ENCODE measurements around the gene PLCL1. TPM values are rescaled to one million over a fixed set of nuclear protein-coding genes. Genes with fewer than 3 reads are reported as not detected.
A peak's percentile ranks its signal among the peaks of the same experiment; 100 is the strongest.
"Not testable (repeated sequence)": the region's sequence is repeated elsewhere in the genome, so short reads cannot be mapped to it uniquely, and the experiment has no call there.

PLCL1 gene
- total RNA-seq, 2 donors from 2014 or later: 24.9 to 27.2 TPM

- peak overlapping the region; percentile 79 for H3K4me3 Mint-ChIP-seq
- H3K9me3 ChIP-seq (ENCODE audit: control insufficient read depth, low read length, poor library complexity, severe bottlenecking): no peaks in the 10 kb centered on the region
- DNase-seq (no peak), ATAC-seq (peak; percentile 92)
- peaks cover 2% of the 10 kb centered on the region for H3K36me3 Mint-ChIP-seq (ENCODE audit: low read depth)
- H3K27me3 Mint-ChIP-seq: no peaks in the 10 kb centered on the region
- peaks cover 21% of the 10 kb centered on the region for H3K4me1 Mint-ChIP-seq
- H3K27ac Mint-ChIP-seq: peak overlapping the region; percentile 94
These were observed 200.8 kb downstream of the PLCL1 start for GRCh38 chr2:198004921-198005829.

- H3K27me3 Mint-ChIP-seq: no peaks in the 10 kb centered on the region
- ATAC-seq (no peak), DNase-seq (no peak)
- no peaks in the 10 kb centered on the region for H3K9me3 ChIP-seq (ENCODE audit: control insufficient read depth, low read length, poor library complexity, severe bottlenecking)
- no peak overlapping the region for H3K4me3 Mint-ChIP-seq
- H3K36me3 Mint-ChIP-seq (ENCODE audit: low read depth): peaks cover 2% of the 10 kb centered on the region
- peaks cover 19% of the 10 kb centered on the region for H3K4me1 Mint-ChIP-seq
- H3K27ac Mint-ChIP-seq: peak overlapping the region; percentile 94
These were observed 202.3 kb downstream of the PLCL1 start for GRCh38 chr2:198006733-198007132.

- Mint-ChIP-seq H3K4me1 (peaks cover 19% of the 10 kb centered on the region), H3K27me3 (no peaks in the 10 kb centered on the region), H3K27ac (no peak overlapping the region), H3K4me3 (no peak overlapping the region), H3K36me3 (ENCODE audit: low read depth) (no peaks in the 10 kb centered on the region)
- no peak for DNase-seq
- no peaks in the 10 kb centered on the region for H3K9me3 ChIP-seq (ENCODE audit: control insufficient read depth, low read length, poor library complexity, severe bottlenecking)
- ATAC-seq: no peak
These were observed 203.8 kb downstream of the PLCL1 start for GRCh38 chr2:198008230-198008629.

GRCh38 chr2:198012025-198012424, 207.6 kb downstream of the PLCL1 start:
- Mint-ChIP-seq H3K27me3 (no peaks in the 10 kb centered on the region), H3K27ac (no peak overlapping the region), H3K4me1 (peaks cover 7% of the 10 kb centered on the region), H3K36me3 (ENCODE audit: low read depth) (no peaks in the 10 kb centered on the region), H3K4me3 (no peak overlapping the region)
- ATAC-seq (no peak), DNase-seq (no peak)
- H3K9me3 ChIP-seq (ENCODE audit: control insufficient read depth, low read length, poor library complexity, severe bottlenecking): no peaks in the 10 kb centered on the region

GRCh38 chr2:198016243-198016642, 211.8 kb downstream of the PLCL1 start:
- H3K9me3 ChIP-seq (ENCODE audit: control insufficient read depth, low read length, poor library complexity, severe bottlenecking): no peaks in the 10 kb centered on the region
- ATAC-seq (no peak), DNase-seq (no peak)
- Mint-ChIP-seq H3K4me3 (no peak overlapping the region), H3K27me3 (no peaks in the 10 kb centered on the region), H3K36me3 (ENCODE audit: low read depth) (peaks cover 3% of the 10 kb centered on the region), H3K4me1 (peaks cover 4% of the 10 kb centered on the region), H3K27ac (peak overlapping the region; percentile 22)

- DNase-seq (no peak), ATAC-seq (no peak)
- H3K4me3 Mint-ChIP-seq: no peak overlapping the region
- peaks cover 4% of the 10 kb centered on the region for H3K4me1 Mint-ChIP-seq
- no peak overlapping the region for H3K27ac Mint-ChIP-seq
- H3K36me3 Mint-ChIP-seq (ENCODE audit: low read depth): peaks cover 3% of the 10 kb centered on the region
- no peaks in the 10 kb centered on the region for H3K9me3 ChIP-seq (ENCODE audit: control insufficient read depth, low read length, poor library complexity, severe bottlenecking)
- H3K27me3 Mint-ChIP-seq: no peaks in the 10 kb centered on the region
These were observed 212.7 kb downstream of the PLCL1 start for GRCh38 chr2:198017068-198017467.

- DNase-seq (no peak), ATAC-seq (no peak)
- no peak overlapping the region for H3K27ac Mint-ChIP-seq
- H3K9me3 ChIP-seq (ENCODE audit: control insufficient read depth, low read length, poor library complexity, severe bottlenecking): no peaks in the 10 kb centered on the region
- H3K36me3 Mint-ChIP-seq (ENCODE audit: low read depth): no peaks in the 10 kb centered on the region
- peaks cover 9% of the 10 kb centered on the region for H3K4me1 Mint-ChIP-seq
- no peak overlapping the region for H3K4me3 Mint-ChIP-seq
- H3K27me3 Mint-ChIP-seq: no peaks in the 10 kb centered on the region
These were observed 224.6 kb downstream of the PLCL1 start for GRCh38 chr2:198028955-198029354.

GRCh38 chr2:198029576-198029975, 225.2 kb downstream of the PLCL1 start:
- peak overlapping the region; percentile 14 for H3K27ac Mint-ChIP-seq
- not testable (repeated sequence) for H3K9me3 ChIP-seq (ENCODE audit: control insufficient read depth, low read length, poor library complexity, severe bottlenecking); H3K4me1 Mint-ChIP-seq; H3K36me3 Mint-ChIP-seq (ENCODE audit: low read depth); H3K4me3 Mint-ChIP-seq; DNase-seq; ATAC-seq; H3K27me3 Mint-ChIP-seq

- ATAC-seq: no peak
- peaks cover 6% of the 10 kb centered on the region for H3K4me1 Mint-ChIP-seq
- DNase-seq: no peak
- no peak overlapping the region for H3K27ac Mint-ChIP-seq
- H3K27me3 Mint-ChIP-seq: no peaks in the 10 kb centered on the region
- H3K9me3 ChIP-seq (ENCODE audit: control insufficient read depth, low read length, poor library complexity, severe bottlenecking): no peaks in the 10 kb centered on the region
- no peak overlapping the region for H3K4me3 Mint-ChIP-seq
- H3K36me3 Mint-ChIP-seq (ENCODE audit: low read depth): no peaks in the 10 kb centered on the region
These were observed 229.2 kb downstream of the PLCL1 start for GRCh38 chr2:198033626-198034025.

GRCh38 chr2:198036029-198036879, 231.9 kb downstream of the PLCL1 start:
- H3K4me3 Mint-ChIP-seq: no peak overlapping the region
- H3K36me3 Mint-ChIP-seq (ENCODE audit: low read depth): no peaks in the 10 kb centered on the region
- no peak overlapping the region for H3K27ac Mint-ChIP-seq

GRCh38 chr2:198040835-198041234, 236.4 kb downstream of the PLCL1 start:
- no peak overlapping the region for H3K27ac Mint-ChIP-seq
- H3K27me3 Mint-ChIP-seq: no peaks in the 10 kb centered on the region
- H3K9me3 ChIP-seq (ENCODE audit: control insufficient read depth, low read length, poor library complexity, severe bottlenecking): no peaks in the 10 kb centered on the region
- ATAC-seq (no peak), DNase-seq (no peak)
- H3K36me3 Mint-ChIP-seq (ENCODE audit: low read depth): no peaks in the 10 kb centered on the region
- peaks cover 14% of the 10 kb centered on the region for H3K4me1 Mint-ChIP-seq
- H3K4me3 Mint-ChIP-seq: no peak overlapping the region

More at GRCh38 chr2:198036029-198036879, 231.9 kb downstream of the PLCL1 start:
- ATAC-seq (no peak), DNase-seq (no peak)
- Mint-ChIP-seq H3K4me1 (peaks cover 14% of the 10 kb centered on the region), H3K27me3 (no peaks in the 10 kb centered on the region)
- H3K9me3 ChIP-seq (ENCODE audit: control insufficient read depth, low read length, poor library complexity, severe bottlenecking): no peaks in the 10 kb centered on the region

GRCh38 chr2:198042189-198042588, 237.8 kb downstream of the PLCL1 start:
- DNase-seq: no peak
- ATAC-seq: peak; percentile 80
- Mint-ChIP-seq H3K27ac (no peak overlapping the region), H3K4me1 (peaks cover 14% of the 10 kb centered on the region), H3K27me3 (no peaks in the 10 kb centered on the region), H3K4me3 (no peak overlapping the region), H3K36me3 (ENCODE audit: low read depth) (no peaks in the 10 kb centered on the region)
- no peaks in the 10 kb centered on the region for H3K9me3 ChIP-seq (ENCODE audit: control insufficient read depth, low read length, poor library complexity, severe bottlenecking)

GRCh38 chr2:198044777-198045176, 240.4 kb downstream of the PLCL1 start:
- H3K4me1 Mint-ChIP-seq: peaks cover 16% of the 10 kb centered on the region
- no peaks in the 10 kb centered on the region for H3K9me3 ChIP-seq (ENCODE audit: control insufficient read depth, low read length, poor library complexity, severe bottlenecking)
- no peaks in the 10 kb centered on the region for H3K36me3 Mint-ChIP-seq (ENCODE audit: low read depth)
- ATAC-seq (no peak), DNase-seq (no peak)
- H3K27ac Mint-ChIP-seq: no peak overlapping the region
- no peak overlapping the region for H3K4me3 Mint-ChIP-seq
- no peaks in the 10 kb centered on the region for H3K27me3 Mint-ChIP-seq
